HPDE6-E6E7 (cell line): ENCODE results near the gene PDZK1.
A peak's percentile ranks its signal among the peaks of the same experiment; 100 is the strongest.
"Not testable (repeated sequence)": the region's sequence is repeated elsewhere in the genome, so short reads cannot be mapped to it uniquely, and the experiment has no call there.

Experiments
- DNase-seq: peaks from one replicate; pipeline ENCODE4 v3.0.0; 2011; ENCODE audit warnings: missing footprints; ENCODE audit errors: extremely low spot score

The PDZK1 gene

GRCh38 chr1:145707183-145707867 lies at the start of gene PDZK1:
Gene PDZK1, minus strand, starts transcription at chr1:145707368. Its CDS starts 19,347 bp downstream, at chr1:145688021.
- no peak for DNase-seq

- DNase-seq, result no peak
Observed at GRCh38 chr1:145751491-145752037, 44.4 kb upstream of the PDZK1 start.

- no peak for DNase-seq
Observed at GRCh38 chr1:145750426-145750825, 43.3 kb upstream of the PDZK1 start.

- no peak for DNase-seq
Observed at GRCh38 chr1:145747398-145748247, 40.5 kb upstream of the PDZK1 start.

GRCh38 chr1:145740269-145740668 lies 33.1 kb upstream of the PDZK1 start:
- DNase-seq, result no peak

DNA sequence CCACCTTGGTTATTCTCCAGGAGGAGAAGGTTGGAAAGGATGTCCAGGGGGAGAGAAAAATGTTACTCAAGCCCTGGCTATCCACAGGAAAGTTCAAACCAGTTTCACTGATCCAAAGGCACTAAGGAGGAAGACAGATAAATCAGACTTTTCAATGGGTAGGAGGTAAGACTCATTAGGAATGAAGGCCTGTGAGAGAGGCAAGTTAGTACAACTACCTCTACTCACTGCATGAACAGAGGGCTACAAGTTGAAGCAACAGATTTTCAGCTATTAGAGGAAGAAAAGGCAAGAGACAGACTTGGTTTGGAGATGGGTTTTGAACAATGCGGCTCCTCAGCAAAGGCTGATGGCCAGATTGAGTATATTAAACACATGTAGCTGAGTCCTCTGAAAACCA lies 29.0 kb upstream of the PDZK1 start:
- DNase-seq, result no peak

- no peak for DNase-seq
Observed at GRCh38 chr1:145730900-145731299, 23.7 kb upstream of the PDZK1 start.

DNA sequence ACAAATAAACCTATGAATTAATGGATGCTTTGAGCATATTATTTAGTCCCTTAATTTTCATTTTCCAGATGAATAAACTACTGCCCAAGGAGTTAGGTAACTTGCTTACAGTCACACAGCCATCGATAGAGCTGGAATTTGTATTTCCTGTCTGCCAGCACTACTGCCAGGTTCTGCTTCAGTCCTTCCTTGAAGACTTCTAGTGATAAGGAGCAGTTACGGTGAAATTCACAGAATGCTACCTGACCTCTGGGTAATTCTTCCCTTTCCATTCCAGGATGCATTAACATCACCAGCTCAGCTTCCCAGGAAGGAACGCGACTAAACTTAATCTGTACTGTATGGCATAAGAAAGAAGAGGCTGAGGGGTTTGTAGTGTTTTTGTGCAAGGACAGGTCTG lies 23.3 kb upstream of the PDZK1 start:
- DNase-seq, result no peak

GRCh38 chr1:145729666-145730436 lies 22.7 kb upstream of the PDZK1 start:
- no peak for DNase-seq

DNA sequence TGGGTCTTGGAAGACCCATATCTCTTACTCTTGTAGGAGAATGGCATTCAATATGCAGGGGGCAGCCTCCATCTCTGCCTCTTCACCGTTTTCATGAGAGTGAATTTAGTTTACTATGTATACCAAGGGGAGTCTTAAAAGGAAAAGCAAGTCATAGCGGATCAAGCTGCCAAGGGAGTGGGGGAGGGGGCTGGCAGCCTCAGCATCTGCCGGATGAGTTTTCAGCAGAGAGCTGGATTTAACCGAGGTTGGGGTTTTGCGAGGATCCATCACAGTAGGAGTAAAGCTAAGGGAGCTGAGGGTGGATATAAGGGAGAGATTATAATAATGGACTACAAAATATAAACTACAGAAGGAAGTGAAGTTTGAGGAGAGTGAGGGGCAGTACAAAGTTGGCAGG lies 22.0 kb upstream of the PDZK1 start:
- DNase-seq, result no peak

- DNase-seq, result not testable (repeated sequence)
Observed at GRCh38 chr1:145726193-145726592, 19.0 kb upstream of the PDZK1 start.

GRCh38 chr1:145720878-145721671 lies 13.9 kb upstream of the PDZK1 start:
- peak; percentile 70 for DNase-seq

DNA sequence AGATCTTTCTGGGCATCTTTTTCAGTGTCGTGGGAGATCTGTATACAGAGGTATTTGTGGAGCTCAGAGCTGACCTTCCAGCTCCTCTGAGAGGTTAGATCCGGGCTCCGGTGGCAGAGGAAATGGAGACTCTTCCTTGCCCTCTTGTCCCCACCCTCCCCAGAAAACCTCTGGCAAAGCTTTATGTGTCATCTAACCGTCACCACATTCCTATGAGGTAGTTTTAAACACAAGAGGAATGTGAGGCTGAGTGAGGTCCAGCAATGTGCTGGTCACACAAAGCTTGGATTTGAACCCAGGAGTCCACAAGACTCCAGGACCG lies 13.3 kb upstream of the PDZK1 start:
- no peak for DNase-seq

DNA sequence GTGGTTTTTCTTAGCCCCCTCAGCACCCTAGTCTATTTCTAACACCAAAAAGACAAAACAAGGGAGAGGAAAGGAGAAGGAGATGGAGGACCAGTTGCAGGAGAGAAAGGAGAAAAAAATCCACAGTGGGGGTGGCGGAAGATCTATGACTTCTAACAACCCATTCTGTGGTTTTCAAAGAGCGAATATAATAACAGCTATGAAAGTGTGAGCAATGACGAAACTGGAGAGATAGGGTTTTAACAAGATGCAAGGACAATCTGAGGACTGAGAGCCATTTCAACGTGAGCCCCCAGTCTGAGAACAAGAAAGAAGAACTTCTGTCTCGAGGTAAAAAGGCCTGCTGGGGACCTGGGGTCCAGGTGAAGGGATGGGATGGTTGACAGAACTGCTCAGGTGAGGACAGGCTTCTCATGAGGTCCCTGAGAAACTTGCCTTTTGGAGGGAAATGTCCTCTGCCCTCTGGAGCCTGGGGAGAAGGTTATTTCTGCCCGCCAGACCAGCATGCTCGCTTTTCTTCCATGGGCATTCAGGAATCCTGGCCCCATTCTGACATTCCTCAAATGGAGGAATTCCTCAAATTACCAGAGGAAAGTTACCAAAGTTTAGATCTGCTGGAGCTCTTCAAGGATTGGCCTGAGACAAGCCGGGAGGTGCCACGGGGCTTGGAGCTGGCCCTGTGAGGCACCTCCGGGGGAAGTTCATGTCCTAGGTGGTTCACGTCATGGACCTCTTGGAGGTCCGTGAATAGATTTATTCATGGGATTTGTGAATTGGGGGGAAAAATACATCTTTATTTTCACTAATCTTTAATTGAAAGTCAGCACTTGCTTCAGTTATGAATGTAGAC lies 12.3 kb upstream of the PDZK1 start, which contains the start of gene CD160:
CD160 (plus strand) TSS at position 270 of the 850 bp plus-strand sequence. CDS start 8,829 bp downstream, outside the sequence.
- no peak for DNase-seq

GRCh38 chr1:145718465-145718864 lies 11.3 kb upstream of the PDZK1 start:
- not testable (repeated sequence) for DNase-seq

GRCh38 chr1:145717833-145718232 lies 10.7 kb upstream of the PDZK1 start:
- DNase-seq, result no peak

GRCh38 chr1:145716641-145717345 lies 9.6 kb upstream of the PDZK1 start:
- no peak for DNase-seq

- DNase-seq, result no peak
Observed at GRCh38 chr1:145714524-145715111, 7.5 kb upstream of the PDZK1 start.

- no peak for DNase-seq
Observed at GRCh38 chr1:145711213-145711651, 4.1 kb upstream of the PDZK1 start.
